Thyroid gland (tissue), 4 donors: Measurements from ENCODE around the gene STRIT1. TPM values are rescaled to one million over a fixed set of nuclear protein-coding genes. Genes with fewer than 3 reads are reported as not detected.

Experiments
- DNase-seq, 2 donors: peaks; one replicate each; pipeline ENCODE4 v3.0.0-alpha.2; 2019
- H3K27ac ChIP-seq, 3 donors: fragments of 200-600 bp; sonication (generic); 1 replicate in 2 of 3; 2 replicates in 1 of 3; pipeline ENCODE4 v1.5.1; 2016 to 2019; ENCODE audit warnings: mild to moderate bottlenecking in 1 of 3, moderate library complexity in 1 of 3
- H3K27me3 ChIP-seq: fragments of 200-600 bp; sonication (generic); one replicate; pipeline ENCODE4 v1.5.1; 2019
- H3K36me3 ChIP-seq, 2 donors: fragments of 200-600 bp; sonication (generic); one replicate each; pipeline ENCODE4 v1.5.1; 2016 to 2019
- H3K4me1 ChIP-seq, 2 donors: fragments of 200-600 bp; sonication (generic); one replicate each; pipeline ENCODE4 v1.5.1; 2017 to 2019
- H3K4me3 ChIP-seq, 3 donors: fragments of 200-600 bp; sonication (generic); replicated peaks in 1 of 3; 1 replicate in 2 of 3; 2 replicates in 1 of 3; pipeline ENCODE4 v1.5.1; 2016; ENCODE audit warnings: mild to moderate bottlenecking in 1 of 3
- H3K9me3 ChIP-seq: fragments of 200-600 bp; sonication (generic); one replicate; pipeline ENCODE4 v1.5.1; 2017
- POLR2A ChIP-seq, 2 donors: fragments of 450-650 bp; IDR thresholded peaks; one replicate each; pipeline ENCODE4 v1.6.1; 2017; ENCODE audit warnings: antibody characterized with exemption in 2 of 2, mild to moderate bottlenecking in 2 of 2, moderate library complexity in 1 of 2
- WGBS, 2 donors: methylation state at CpG; one replicate each; pipeline ENCODE4 v1.1.5; 2017; 5-methylcytosine and 5-hydroxymethylcytosine counted together
- intact Hi-C: fragments of 100-400 bp; cut with DNase I; formaldehyde crosslinking; loops from one replicate; pipeline ENCODE4 v1.15.1; 2023
- total RNA-seq, 4 donors: library from RNA; depleted of rRNA; stranded (reverse); fragments of >200 nt; gene quantifications; one replicate each; pipeline ENCODE4 v1.2.3, GENCODE V29; 2016
- TF ChIP-seq, protein P1 (sequence below), 6 experiments: fragments of 200-600 bp in 3 of 6; fragments of 450-650 bp in 3 of 6; sonication (generic) in 3 of 6; IDR thresholded peaks; one replicate each; pipeline ENCODE4 v1.5.1; 2016 to 2019; ENCODE audit warnings: antibody characterized with exemption in 6 of 6, mild to moderate bottlenecking in 2 of 6, inconsistent platforms in 1 of 6, moderate library complexity in 1 of 6

STRIT1 gene
- total RNA-seq, 4 donors from 2014 or later, result not detected

DNA sequence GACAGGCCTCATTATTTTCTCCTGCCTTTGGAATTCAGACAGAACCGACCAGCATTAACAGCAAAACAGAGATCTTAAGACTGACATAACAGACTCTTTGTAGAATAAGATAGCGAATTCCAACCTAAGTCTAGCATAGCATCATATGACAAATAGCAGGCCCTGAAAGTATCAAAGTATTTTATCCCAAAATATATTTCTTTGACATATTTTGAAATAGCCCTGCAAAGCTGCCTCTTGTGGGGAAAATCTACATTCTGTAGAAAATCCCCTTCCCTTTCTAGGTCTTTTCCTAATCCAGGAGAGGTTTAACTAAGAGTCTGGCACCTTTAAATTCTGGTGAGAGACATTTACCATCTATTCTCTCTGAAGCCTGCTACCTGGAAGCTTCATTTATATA lies 34.4 kb upstream of the STRIT1 start:
- intact Hi-C loops, result loop anchor here (10.0 kb wide), 1 partner anchor 993 kb away; no protein-coding TSS in a partner anchor
- no peaks in the 10 kb centered on the region for H3K36me3 ChIP-seq
- no peaks in the 10 kb centered on the region for H3K9me3 ChIP-seq
- no peak for DNase-seq
- WGBS, 2 donors, result 81 to 85% methylated on average over 2 of the region's 2 CpGs
- no peaks in the 10 kb centered on the region for H3K4me1 ChIP-seq
- TF ChIP-seq, protein P1, sequence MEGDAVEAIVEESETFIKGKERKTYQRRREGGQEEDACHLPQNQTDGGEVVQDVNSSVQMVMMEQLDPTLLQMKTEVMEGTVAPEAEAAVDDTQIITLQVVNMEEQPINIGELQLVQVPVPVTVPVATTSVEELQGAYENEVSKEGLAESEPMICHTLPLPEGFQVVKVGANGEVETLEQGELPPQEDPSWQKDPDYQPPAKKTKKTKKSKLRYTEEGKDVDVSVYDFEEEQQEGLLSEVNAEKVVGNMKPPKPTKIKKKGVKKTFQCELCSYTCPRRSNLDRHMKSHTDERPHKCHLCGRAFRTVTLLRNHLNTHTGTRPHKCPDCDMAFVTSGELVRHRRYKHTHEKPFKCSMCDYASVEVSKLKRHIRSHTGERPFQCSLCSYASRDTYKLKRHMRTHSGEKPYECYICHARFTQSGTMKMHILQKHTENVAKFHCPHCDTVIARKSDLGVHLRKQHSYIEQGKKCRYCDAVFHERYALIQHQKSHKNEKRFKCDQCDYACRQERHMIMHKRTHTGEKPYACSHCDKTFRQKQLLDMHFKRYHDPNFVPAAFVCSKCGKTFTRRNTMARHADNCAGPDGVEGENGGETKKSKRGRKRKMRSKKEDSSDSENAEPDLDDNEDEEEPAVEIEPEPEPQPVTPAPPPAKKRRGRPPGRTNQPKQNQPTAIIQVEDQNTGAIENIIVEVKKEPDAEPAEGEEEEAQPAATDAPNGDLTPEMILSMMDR (IDR thresholded peaks at IDR 0.05), result no peak
- no peak for TF ChIP-seq POLR2A (IDR thresholded peaks at IDR 0.05)
- H3K27me3 ChIP-seq, result no peaks in the 10 kb centered on the region
- H3K27ac ChIP-seq, result no peak overlapping the region
- H3K4me3 ChIP-seq, result no peak overlapping the region

DNA sequence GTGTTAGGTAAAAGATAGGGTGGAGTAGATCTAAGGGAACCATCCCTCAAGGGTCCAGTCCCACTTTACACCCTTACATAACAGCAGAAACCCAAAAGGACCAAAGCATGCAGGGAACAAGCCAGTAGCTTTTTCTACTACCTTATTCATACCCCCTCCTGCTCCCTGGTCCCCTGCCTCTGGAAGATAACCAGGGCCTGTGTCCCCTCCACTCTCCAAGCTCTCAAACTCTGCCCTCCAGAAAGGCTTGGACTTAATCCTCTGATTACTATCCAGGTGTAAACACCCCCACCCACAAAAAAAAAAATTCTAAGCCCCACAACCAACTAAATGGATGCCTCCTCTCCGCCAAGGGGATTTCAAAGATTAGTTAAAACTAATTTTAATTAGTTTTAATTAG lies 33.9 kb upstream of the STRIT1 start:
- no peak overlapping the region for H3K27ac ChIP-seq
- H3K4me1 ChIP-seq, result no peaks in the 10 kb centered on the region
- no peak for TF ChIP-seq POLR2A (IDR thresholded peaks at IDR 0.05)
- TF ChIP-seq, protein P1 (IDR thresholded peaks at IDR 0.05), result no peak
- H3K9me3 ChIP-seq, result no peaks in the 10 kb centered on the region
- intact Hi-C loops, result loop anchor here (10.0 kb wide), 1 partner anchor 993 kb away; no protein-coding TSS in a partner anchor
- no peak for DNase-seq
- no peaks in the 10 kb centered on the region for H3K36me3 ChIP-seq
- 94 to 100% methylated on average over 1 of the region's 1 CpG for WGBS, 2 donors
- H3K4me3 ChIP-seq, result no peak overlapping the region
- no peaks in the 10 kb centered on the region for H3K27me3 ChIP-seq

DNA sequence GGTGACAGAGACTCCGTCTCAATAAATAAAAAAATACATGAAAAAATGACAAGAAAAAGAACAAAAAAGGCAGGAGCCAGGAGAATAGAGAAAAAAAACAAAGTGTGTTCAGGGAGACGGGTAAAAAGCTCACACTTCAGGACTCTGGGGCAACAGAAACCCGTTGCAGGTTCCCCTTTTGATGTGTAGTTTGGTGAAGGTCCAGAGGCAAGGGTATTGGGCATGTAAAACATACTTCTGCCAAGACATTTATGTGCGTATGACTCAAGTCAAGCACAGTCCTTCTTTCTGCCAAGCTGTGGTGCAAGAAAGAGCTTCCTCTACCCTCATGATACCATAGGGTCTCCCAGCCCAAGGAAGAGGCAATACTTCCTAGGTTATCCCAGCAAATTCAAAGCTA lies 33.4 kb upstream of the STRIT1 start:
- 83 to 87% methylated on average over 4 of the region's 4 CpGs for WGBS, 2 donors
- H3K36me3 ChIP-seq, result no peaks in the 10 kb centered on the region
- no peaks in the 10 kb centered on the region for H3K4me1 ChIP-seq
- H3K4me3 ChIP-seq, result no peak overlapping the region
- H3K27me3 ChIP-seq, result no peaks in the 10 kb centered on the region
- no peak for DNase-seq
- no peak for TF ChIP-seq POLR2A (IDR thresholded peaks at IDR 0.05)
- TF ChIP-seq, protein P1 (IDR thresholded peaks at IDR 0.05), result no peak
- no peak overlapping the region for H3K27ac ChIP-seq
- no peaks in the 10 kb centered on the region for H3K9me3 ChIP-seq
- intact Hi-C loops, result loop anchor here (10.0 kb wide), 1 partner anchor 992 kb away; no protein-coding TSS in a partner anchor

DNA sequence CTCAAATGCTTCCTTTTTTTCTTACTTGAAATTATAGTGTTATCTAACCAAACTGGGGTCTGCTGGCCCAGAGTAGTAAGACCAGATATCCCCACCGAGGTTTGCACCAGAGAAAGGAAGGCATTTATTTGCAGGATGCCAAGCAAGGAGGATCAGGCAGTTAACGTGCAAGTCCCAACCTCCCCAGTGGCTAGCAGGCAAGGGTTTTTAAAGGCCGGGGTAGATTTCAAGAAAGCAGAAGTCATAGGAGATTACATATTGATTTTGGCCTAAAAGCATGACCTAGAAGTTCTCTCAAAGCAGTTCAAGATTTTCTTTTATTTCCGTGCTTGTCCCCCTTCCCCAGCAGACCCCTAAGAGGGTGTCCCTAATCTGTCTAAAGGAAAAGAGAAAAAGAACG lies 32.8 kb upstream of the STRIT1 start:
- intact Hi-C loops, result loop anchor here (10.0 kb wide), 1 partner anchor 991 kb away; no protein-coding TSS in a partner anchor
- no peak overlapping the region for H3K27ac ChIP-seq
- H3K4me3 ChIP-seq, result no peak overlapping the region
- H3K9me3 ChIP-seq, result no peaks in the 10 kb centered on the region
- no peak for DNase-seq
- H3K27me3 ChIP-seq, result no peaks in the 10 kb centered on the region
- H3K36me3 ChIP-seq, result no peaks in the 10 kb centered on the region
- TF ChIP-seq POLR2A (IDR thresholded peaks at IDR 0.05), result no peak
- TF ChIP-seq, protein P1 (IDR thresholded peaks at IDR 0.05), result no peak
- WGBS, 2 donors, result 84 to 85% methylated on average over 5 of the region's 5 CpGs
- no peaks in the 10 kb centered on the region for H3K4me1 ChIP-seq

DNA sequence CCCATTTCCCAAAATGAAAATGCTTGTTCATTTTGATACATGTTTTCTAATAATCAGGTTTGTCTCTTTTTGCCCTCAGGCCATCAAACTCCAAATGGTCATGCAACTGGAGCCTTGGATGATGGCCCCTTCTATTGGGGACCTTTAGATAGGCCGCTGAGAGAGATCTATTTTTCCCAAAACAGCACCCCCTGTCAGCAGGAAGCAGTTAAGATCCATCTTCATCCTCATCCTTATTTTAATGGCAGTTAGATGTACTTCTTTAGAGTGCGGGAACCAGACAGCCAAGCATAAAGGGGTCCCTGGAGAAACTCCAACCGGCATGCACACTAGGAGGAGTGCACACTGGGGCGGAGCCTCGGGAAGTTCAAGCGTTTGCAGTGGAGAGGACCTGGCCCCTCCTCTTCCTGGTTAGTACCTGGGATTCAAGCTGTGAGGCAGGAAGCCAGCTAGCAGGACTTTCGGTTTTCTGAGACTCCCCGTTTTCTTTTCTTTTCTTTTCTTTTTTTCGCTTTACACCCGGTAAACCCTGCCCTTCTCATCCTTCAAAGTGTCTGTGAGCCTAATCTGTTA lies 31.9 kb upstream of the STRIT1 start:
- no peaks in the 10 kb centered on the region for H3K9me3 ChIP-seq
- WGBS, 2 donors, result 60 to 69% methylated on average over 10 of the region's 10 CpGs
- TF ChIP-seq, protein P1 (IDR thresholded peaks at IDR 0.05), result no peak
- TF ChIP-seq POLR2A (IDR thresholded peaks at IDR 0.05), result no peak
- H3K36me3 ChIP-seq, result no peaks in the 10 kb centered on the region
- intact Hi-C loops, result loop anchor here (10.0 kb wide), 1 partner anchor 991 kb away; no protein-coding TSS in a partner anchor
- H3K27me3 ChIP-seq, result no peaks in the 10 kb centered on the region
- H3K4me1 ChIP-seq, result no peaks in the 10 kb centered on the region
- no peak overlapping the region for H3K4me3 ChIP-seq
- no peak for DNase-seq
- no peak overlapping the region for H3K27ac ChIP-seq
